Calu3 (cell line): ENCODE results near the gene OSBP2. TPM values are rescaled to one million over a fixed set of nuclear protein-coding genes. Genes with fewer than 3 reads are reported as not detected.

ENCODE experiments used
- BruUV-seq: library from RNA; stranded (reverse); fragments of 400-500 nt; replicated peaks from 2 replicates; lab custom pipeline; 2021; lab: Mats Ljungman, UMichigan
- CTCF ChIA-PET: fragments of 300-600 bp; sonication (Branson Sonifier 250); formaldehyde crosslinking; loops from one replicate; lab custom pipeline; 2022; ENCODE audit warnings: antibody characterized with exemption; lab: Charles Lee
- DNase-seq: peaks from one replicate; pipeline ENCODE4 v3.0.0; 2022
- H3K27ac Mint-ChIP-seq: one replicate; pipeline ENCODE4 v1.8.0; 2022; ENCODE audit warnings: mixed read lengths; ENCODE audit not compliant: unreplicated experiment
- H3K27me3 Mint-ChIP-seq: one replicate; pipeline ENCODE4 v1.8.0; 2022; ENCODE audit warnings: mixed read lengths; ENCODE audit not compliant: unreplicated experiment
- H3K36me3 Mint-ChIP-seq: one replicate; pipeline ENCODE4 v1.8.0; 2022; ENCODE audit warnings: mild to moderate bottlenecking, moderate library complexity, mixed read lengths; ENCODE audit not compliant: insufficient read depth, unreplicated experiment
- H3K4me1 Mint-ChIP-seq: one replicate; pipeline ENCODE4 v1.8.0; 2022; ENCODE audit warnings: mild to moderate bottlenecking, low read depth, mixed read lengths; ENCODE audit not compliant: unreplicated experiment
- H3K4me3 Mint-ChIP-seq: one replicate; pipeline ENCODE4 v1.8.0; 2022; ENCODE audit warnings: mild to moderate bottlenecking, low read depth, moderate library complexity, mixed read lengths; ENCODE audit not compliant: unreplicated experiment
- H3K9me3 Mint-ChIP-seq: one replicate; pipeline ENCODE4 v1.8.0; 2022; ENCODE audit warnings: low read depth, mixed read lengths; ENCODE audit not compliant: unreplicated experiment
- intact Hi-C: fragments of 100-400 bp; cut with micrococcal nuclease; formaldehyde crosslinking; loops from one replicate; pipeline ENCODE4 v1.10.0; 2022; ENCODE audit not compliant: unreplicated experiment
- microRNA-seq: library from miRNA; unstranded; fragments of <30 nt; microRNA quantifications from one replicate; pipeline ENCODE4 v1.2.0, GENCODE V29; 2022
- total RNA-seq: library from RNA; stranded (reverse); gene quantifications from 2 replicates; pipeline ENCODE4 v1.2.3, GENCODE V29; 2022
- TF ChIP-seq, protein P1 (sequence below): fragments of 200-600 bp; IDR thresholded peaks from one replicate; pipeline ENCODE4 v1.8.0; 2022; ENCODE audit warnings: antibody characterized with exemption; ENCODE audit not compliant: unreplicated experiment

Gene OSBP2
- total RNA-seq, 1 experiment from 2014 or later: 5.2 TPM

DNA sequence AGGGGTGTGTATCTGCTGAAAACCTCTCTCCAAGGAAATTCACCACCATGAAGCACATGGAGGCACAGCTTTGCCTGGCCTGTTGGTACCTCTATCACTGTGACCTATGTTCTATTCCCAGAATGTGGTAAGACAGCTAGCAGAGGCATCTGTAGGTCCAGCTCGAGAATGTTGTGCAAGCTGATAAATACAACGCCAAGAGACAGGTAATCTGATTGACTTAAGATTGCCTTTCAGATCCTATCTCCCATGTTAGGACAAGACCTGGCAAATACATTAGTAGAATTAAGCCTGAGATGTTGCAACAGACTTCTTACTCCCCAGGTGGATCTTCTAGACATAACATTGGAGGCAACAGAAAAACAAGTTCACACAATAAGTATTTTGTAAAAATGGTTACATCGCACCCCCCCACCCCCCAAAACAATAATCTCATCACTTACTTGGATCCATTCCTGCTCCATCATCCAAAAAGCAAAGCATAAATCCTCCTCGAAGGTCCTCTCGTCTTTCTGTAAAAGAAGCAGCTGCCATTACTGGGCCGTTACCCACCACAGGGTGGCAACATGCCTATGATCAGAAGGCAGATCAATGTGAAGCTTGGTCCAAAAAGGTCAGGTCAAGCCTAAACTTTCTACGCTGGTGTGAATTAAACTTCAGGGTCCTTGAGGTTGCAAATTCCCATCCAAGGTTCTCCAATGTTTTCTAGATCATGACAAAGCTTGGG, 255.4 kb downstream of the OSBP2 start:
- Mint-ChIP-seq H3K36me3 (peaks cover 24% of the 10 kb centered on the region), H3K9me3 (no peaks in the 10 kb centered on the region), H3K4me1 (no peaks in the 10 kb centered on the region), H3K27me3 (no peaks in the 10 kb centered on the region), H3K4me3 (no peak overlapping the region), H3K27ac (no peak overlapping the region)
- TF ChIP-seq, protein P1, sequence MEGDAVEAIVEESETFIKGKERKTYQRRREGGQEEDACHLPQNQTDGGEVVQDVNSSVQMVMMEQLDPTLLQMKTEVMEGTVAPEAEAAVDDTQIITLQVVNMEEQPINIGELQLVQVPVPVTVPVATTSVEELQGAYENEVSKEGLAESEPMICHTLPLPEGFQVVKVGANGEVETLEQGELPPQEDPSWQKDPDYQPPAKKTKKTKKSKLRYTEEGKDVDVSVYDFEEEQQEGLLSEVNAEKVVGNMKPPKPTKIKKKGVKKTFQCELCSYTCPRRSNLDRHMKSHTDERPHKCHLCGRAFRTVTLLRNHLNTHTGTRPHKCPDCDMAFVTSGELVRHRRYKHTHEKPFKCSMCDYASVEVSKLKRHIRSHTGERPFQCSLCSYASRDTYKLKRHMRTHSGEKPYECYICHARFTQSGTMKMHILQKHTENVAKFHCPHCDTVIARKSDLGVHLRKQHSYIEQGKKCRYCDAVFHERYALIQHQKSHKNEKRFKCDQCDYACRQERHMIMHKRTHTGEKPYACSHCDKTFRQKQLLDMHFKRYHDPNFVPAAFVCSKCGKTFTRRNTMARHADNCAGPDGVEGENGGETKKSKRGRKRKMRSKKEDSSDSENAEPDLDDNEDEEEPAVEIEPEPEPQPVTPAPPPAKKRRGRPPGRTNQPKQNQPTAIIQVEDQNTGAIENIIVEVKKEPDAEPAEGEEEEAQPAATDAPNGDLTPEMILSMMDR: no peak
- BruUV-seq: no TSS peak
- CTCF ChIA-PET: interaction anchor here (0.5 to 1.0 kb wide), 2 partner anchors 60 to 65 kb away, joined by 3 read pairs; no protein-coding TSS in a partner anchor
- intact Hi-C loops: no loop called here
- no peak for DNase-seq

DNA sequence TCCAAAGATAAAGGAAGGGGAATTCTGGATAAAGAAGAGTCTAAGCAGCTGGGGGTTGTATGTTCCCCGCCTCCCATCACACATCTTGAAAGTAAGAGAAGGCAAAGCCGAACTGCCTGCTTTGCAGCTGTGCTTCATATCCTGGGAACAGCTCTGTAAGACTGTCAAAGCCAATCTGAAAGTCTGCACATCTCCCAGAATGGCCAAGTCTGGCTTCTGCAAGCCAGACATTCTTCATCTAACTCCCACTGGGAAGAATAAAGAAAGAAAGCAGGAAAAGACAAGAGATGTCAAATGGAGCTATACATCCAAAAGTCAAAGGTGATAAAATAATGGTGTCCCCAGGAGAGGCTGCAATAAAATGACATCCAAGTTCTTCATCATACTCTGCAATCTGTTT, 258.5 kb downstream of the OSBP2 start:
- peaks cover 9% of the 10 kb centered on the region for H3K36me3 Mint-ChIP-seq
- H3K27ac Mint-ChIP-seq: no peak overlapping the region
- intact Hi-C loops: no loop called here
- no peaks in the 10 kb centered on the region for H3K4me1 Mint-ChIP-seq
- TF ChIP-seq, protein P1: no peak
- H3K27me3 Mint-ChIP-seq: no peaks in the 10 kb centered on the region
- H3K9me3 Mint-ChIP-seq: no peaks in the 10 kb centered on the region
- CTCF ChIA-PET: no interaction called here
- no TSS peak for BruUV-seq
- no peak for DNase-seq
- no peak overlapping the region for H3K4me3 Mint-ChIP-seq

GRCh38 chr22:30955153-30955552, 260.5 kb downstream of the OSBP2 start:
- BruUV-seq: no TSS peak
- intact Hi-C loops: no loop called here
- Mint-ChIP-seq H3K36me3 (peaks cover 5% of the 10 kb centered on the region), H3K27me3 (no peaks in the 10 kb centered on the region), H3K9me3 (no peaks in the 10 kb centered on the region), H3K4me1 (no peaks in the 10 kb centered on the region), H3K27ac (no peak overlapping the region), H3K4me3 (no peak overlapping the region)
- TF ChIP-seq, protein P1: no peak
- DNase-seq: no peak
- CTCF ChIA-PET: interaction anchor here (0.6 to 0.7 kb wide), 2 partner anchors 9 to 51 kb away, joined by 3 read pairs; no protein-coding TSS in a partner anchor

Small RNA genes within 50 kb of the gene (microRNA-seq; reads per million reads assigned to microRNA genes)
- 91.8 reads per million, percentile 62 among the genes with 10 or more reads in this experiment for gene MIR3200

Other genes with a start within 250 kb of the OSBP2 start
- not detected in 2 replicates for gene SEC14L3, start 222.9 kb upstream of the OSBP2 start, total RNA-seq
- gene SEC14L4, start 189.2 kb upstream of the OSBP2 start, total RNA-seq: 0.35 and 0.98 TPM in 2 replicates
- 0.26 and 0.47 TPM in 2 replicates for gene SEC14L6, start 148.1 kb upstream of the OSBP2 start, total RNA-seq
- 6.5 and 8.2 TPM in 2 replicates for gene GAL3ST1, start 120.2 kb upstream of the OSBP2 start, total RNA-seq
- 98.9 and 106 TPM in 2 replicates for gene PES1, start 103.0 kb upstream of the OSBP2 start, total RNA-seq
- gene TCN2, start 87.7 kb upstream of the OSBP2 start, total RNA-seq: 11.0 and 25.9 TPM in 2 replicates
- gene SLC35E4, start 59.1 kb upstream of the OSBP2 start, total RNA-seq: 3.2 and 4.0 TPM in 2 replicates
- 10.7 and 11.6 TPM in 2 replicates for gene DUSP18, start 27.0 kb upstream of the OSBP2 start, total RNA-seq